Mesenchymal stem cell (in vitro differentiated cells and primary cell): ENCODE results near the gene IGF2BP1.
A peak's percentile ranks its signal among the peaks of the same experiment; 100 is the strongest.

Experiments used
- DNase-seq: peaks from one replicate; pipeline ENCODE4 v3.0.0-alpha.2; 2013
- H2AFZ ChIP-seq: one replicate; pipeline ENCODE4 v1.6.1; 2013; ENCODE audit warnings: low read depth, mild to moderate bottlenecking, control low read depth, inconsistent platforms, low read length, moderate library complexity
- H2AK5ac ChIP-seq: 2 replicates; pipeline ENCODE4 v1.6.1; 2013; ENCODE audit warnings: low read length, moderate library complexity, mild to moderate bottlenecking, inconsistent platforms; ENCODE audit not compliant: severe bottlenecking
- H2BK120ac ChIP-seq: one replicate; pipeline ENCODE4 v1.6.1; 2013; ENCODE audit warnings: low read depth, mild to moderate bottlenecking, inconsistent platforms, low read length, moderate library complexity
- H2BK12ac ChIP-seq, 2 experiments: one replicate each; pipeline ENCODE4 v1.6.1; 2013; ENCODE audit warnings: inconsistent platforms in 2 of 2, low read length in 2 of 2, mild to moderate bottlenecking in 2 of 2, moderate library complexity in 2 of 2, control low read depth in 1 of 2
- H2BK15ac ChIP-seq: one replicate; pipeline ENCODE4 v1.6.1; 2013; ENCODE audit warnings: mild to moderate bottlenecking, low read depth, inconsistent platforms; ENCODE audit not compliant: poor library complexity, severe bottlenecking
- H2BK5ac ChIP-seq: 2 replicates; pipeline ENCODE4 v1.6.1; 2013; ENCODE audit warnings: low read depth, mild to moderate bottlenecking, low read length, control low read depth, inconsistent platforms; ENCODE audit not compliant: poor library complexity, severe bottlenecking
- H3K14ac ChIP-seq, 2 experiments: one replicate each; pipeline ENCODE4 v1.6.1; 2013; ENCODE audit warnings: inconsistent platforms in 2 of 2, low read length in 2 of 2, control low read depth in 1 of 2, mild to moderate bottlenecking in 1 of 2, moderate library complexity in 1 of 2
- H3K18ac ChIP-seq, 2 experiments: one replicate each; pipeline ENCODE4 v1.6.1; 2013; ENCODE audit warnings: inconsistent platforms in 2 of 2, low read length in 2 of 2, control low read depth in 1 of 2, low read depth in 1 of 2, mild to moderate bottlenecking in 1 of 2
- H3K23ac ChIP-seq, 2 experiments: one replicate each; pipeline ENCODE4 v1.6.1; 2013; ENCODE audit warnings: inconsistent platforms in 2 of 2, low read length in 2 of 2, mild to moderate bottlenecking in 2 of 2, moderate library complexity in 2 of 2, control low read depth in 1 of 2
- H3K27ac ChIP-seq: 2 replicates; pipeline ENCODE4 v1.5.1; 2013; ENCODE audit warnings: mild to moderate bottlenecking, moderate library complexity, low read length, control low read depth, inconsistent platforms; ENCODE audit not compliant: poor library complexity, severe bottlenecking
- H3K27me3 ChIP-seq, 2 experiments: 2 replicates each; pipeline versions ENCODE4 v1.6.1 to v1.7.0; 2013; ENCODE audit warnings: low read length in 2 of 2, mild to moderate bottlenecking in 2 of 2, moderate library complexity in 2 of 2, control low read depth in 1 of 2, inconsistent platforms in 1 of 2; ENCODE audit not compliant: control insufficient read depth in 1 of 2, insufficient read depth in 1 of 2
- H3K36me3 ChIP-seq, 2 experiments: 2 replicates each; pipeline versions ENCODE4 v1.6.1 to v1.7.0; 2013; ENCODE audit warnings: low read length in 2 of 2, control low read depth in 1 of 2, inconsistent platforms in 1 of 2, low read depth in 1 of 2, mild to moderate bottlenecking in 1 of 2; ENCODE audit not compliant: insufficient read depth in 2 of 2, control insufficient read depth in 1 of 2
- H3K4ac ChIP-seq, 2 experiments: one replicate each; pipeline ENCODE4 v1.6.1; 2013; ENCODE audit warnings: inconsistent platforms in 2 of 2, low read length in 2 of 2, mild to moderate bottlenecking in 2 of 2, moderate library complexity in 2 of 2, control low read depth in 1 of 2, low read depth in 1 of 2
- H3K4me1 ChIP-seq: 2 replicates; pipeline ENCODE4 v1.6.1; 2013; ENCODE audit warnings: low read depth, low read length, control low read depth; ENCODE audit not compliant: control insufficient read depth, insufficient read depth
- H3K4me2 ChIP-seq: 2 replicates; pipeline ENCODE4 v1.6.1; 2013; ENCODE audit warnings: low read length, mild to moderate bottlenecking, inconsistent platforms; ENCODE audit not compliant: poor library complexity, severe bottlenecking
- H3K4me3 ChIP-seq, 2 experiments: 2 replicates each; pipeline versions ENCODE4 v1.5.1 to v1.7.0; 2013; ENCODE audit warnings: low read length in 2 of 2, mild to moderate bottlenecking in 2 of 2, control low read depth in 1 of 2, low read depth in 1 of 2; ENCODE audit not compliant: insufficient read depth in 1 of 2
- H3K79me1 ChIP-seq: replicated peaks from 2 replicates; pipeline ENCODE4 v1.6.1; 2013; ENCODE audit warnings: mild to moderate bottlenecking, control low read depth, low read length, inconsistent platforms; ENCODE audit not compliant: poor library complexity, severe bottlenecking
- H3K9ac ChIP-seq: 2 replicates; pipeline ENCODE4 v1.7.0; 2013; ENCODE audit warnings: mild to moderate bottlenecking, low read length, moderate library complexity
- H3K9me3 ChIP-seq: 2 replicates; pipeline ENCODE4 v1.7.0; 2013; ENCODE audit warnings: mild to moderate bottlenecking, low read length; ENCODE audit not compliant: control insufficient read depth
- H4K8ac ChIP-seq: one replicate; pipeline ENCODE4 v1.6.1; 2013; ENCODE audit warnings: inconsistent platforms, mild to moderate bottlenecking, low read length, moderate library complexity
- H4K91ac ChIP-seq: one replicate; pipeline ENCODE4 v1.6.1; 2013; ENCODE audit warnings: mild to moderate bottlenecking, low read length, inconsistent platforms
- WGBS: methylation state at CpG from one replicate; pipeline ENCODE4 v1.1.7; 2013; ENCODE audit warnings: mixed read lengths; 5-methylcytosine and 5-hydroxymethylcytosine counted together

IGF2BP1 gene

GRCh38 chr17:49063652-49064051 is 66.5 kb downstream of the IGF2BP1 start:
- no peak overlapping the region for H2AFZ ChIP-seq
- DNase-seq, result no peak
- H3K4me2 ChIP-seq, result no peak overlapping the region
- H2BK120ac ChIP-seq, result no peak overlapping the region
- no peak overlapping the region for H3K9ac ChIP-seq
- no peak overlapping the region for H3K23ac ChIP-seq
- no peak overlapping the region for H3K14ac ChIP-seq
- H2BK12ac ChIP-seq, result no peak overlapping the region
- H3K79me1 ChIP-seq, result no peaks in the 10 kb centered on the region
- no peak overlapping the region for H4K91ac ChIP-seq
- no peak overlapping the region for H2BK15ac ChIP-seq
- no peak overlapping the region for H3K4me3 ChIP-seq
- 93% methylated on average over 1 of the region's 2 CpGs for WGBS
- no peak overlapping the region for H3K27ac ChIP-seq
- no peak overlapping the region for H2BK5ac ChIP-seq
- no peak overlapping the region for H2AK5ac ChIP-seq
- H3K18ac ChIP-seq, result no peak overlapping the region
- H3K36me3 ChIP-seq, result no peaks in the 10 kb centered on the region
- H3K27me3 ChIP-seq, result peaks cover 0 to 6% of the 10 kb centered on the region in 2 experiments
- H4K8ac ChIP-seq, result no peak overlapping the region
- H3K9me3 ChIP-seq, result no peaks in the 10 kb centered on the region
- no peak overlapping the region for H3K4ac ChIP-seq
- H3K4me1 ChIP-seq, result peaks cover 4% of the 10 kb centered on the region

- H3K4me2 ChIP-seq, result no peak overlapping the region
- no peak overlapping the region for H3K14ac ChIP-seq
- no peaks in the 10 kb centered on the region for H3K79me1 ChIP-seq
- no peak overlapping the region for H3K18ac ChIP-seq
- H3K4me3 ChIP-seq, result no peak overlapping the region
- no peak overlapping the region for H4K91ac ChIP-seq
- no peak overlapping the region for H3K4ac ChIP-seq
- no peak overlapping the region for H2AFZ ChIP-seq
- H3K27me3 ChIP-seq, result peaks cover 0 to 9% of the 10 kb centered on the region in 2 experiments
- DNase-seq, result no peak
- no peak overlapping the region for H2AK5ac ChIP-seq
- H3K9ac ChIP-seq, result no peak overlapping the region
- H3K36me3 ChIP-seq, result no peaks in the 10 kb centered on the region
- no peaks in the 10 kb centered on the region for H3K9me3 ChIP-seq
- no peak overlapping the region for H2BK5ac ChIP-seq
- no peak overlapping the region for H2BK15ac ChIP-seq
- peak overlapping the region; percentile 52 for H4K8ac ChIP-seq
- H2BK120ac ChIP-seq, result no peak overlapping the region
- H2BK12ac ChIP-seq, result peak overlapping the region in 1 of 2 experiments; percentile 49
- H3K4me1 ChIP-seq, result peaks cover 2% of the 10 kb centered on the region
- WGBS, result 78% methylated on average over 8 of the region's 8 CpGs
- H3K27ac ChIP-seq, result no peak overlapping the region
- H3K23ac ChIP-seq, result no peak overlapping the region
These were observed 70.0 kb downstream of the IGF2BP1 start for GRCh38 chr17:49067163-49067562.

- Histone ChIP-seq H2BK120ac (no peak overlapping the region), H3K4me2 (no peak overlapping the region), H3K14ac (no peak overlapping the region), H3K9ac (no peak overlapping the region), H2AK5ac (no peak overlapping the region), H3K9me3 (no peaks in the 10 kb centered on the region), H3K27me3 (peaks cover 0 to 9% of the 10 kb centered on the region in 2 experiments), H3K36me3 (no peaks in the 10 kb centered on the region), H3K23ac (no peak overlapping the region), H3K27ac (no peak overlapping the region), H2BK15ac (no peak overlapping the region), H2BK5ac (no peak overlapping the region), H3K4me1 (peaks cover 2% of the 10 kb centered on the region), H3K4me3 (no peak overlapping the region), H4K8ac (no peak overlapping the region), H4K91ac (no peak overlapping the region), H3K4ac (peak overlapping the region in 1 of 2 experiments; percentile 90), H2AFZ (no peak overlapping the region), H2BK12ac (peak overlapping the region in 1 of 2 experiments; percentile 42), H3K79me1 (no peaks in the 10 kb centered on the region), H3K18ac (peak overlapping the region in 1 of 2 experiments; percentile 50)
- peak; percentile 26 for DNase-seq
- WGBS, result 97% methylated on average over 2 of the region's 2 CpGs
These were observed 72.5 kb downstream of the IGF2BP1 start for GRCh38 chr17:49069585-49070273.

- Histone ChIP-seq H4K91ac (no peak overlapping the region), H2AK5ac (no peak overlapping the region), H3K4ac (no peak overlapping the region), H3K4me2 (no peak overlapping the region), H2BK12ac (peak overlapping the region in 1 of 2 experiments; percentile 6), H2BK120ac (no peak overlapping the region), H2BK15ac (no peak overlapping the region), H3K23ac (no peak overlapping the region), H2AFZ (no peak overlapping the region), H2BK5ac (no peak overlapping the region), H3K27me3 (peaks cover 0 to 9% of the 10 kb centered on the region in 2 experiments), H3K9me3 (no peaks in the 10 kb centered on the region), H3K79me1 (no peaks in the 10 kb centered on the region), H4K8ac (no peak overlapping the region), H3K27ac (no peak overlapping the region), H3K18ac (peak overlapping the region in 1 of 2 experiments; percentile 2), H3K4me1 (peaks cover 2% of the 10 kb centered on the region), H3K36me3 (no peaks in the 10 kb centered on the region), H3K9ac (no peak overlapping the region), H3K4me3 (no peak overlapping the region), H3K14ac (no peak overlapping the region)
- DNase-seq, result peak; percentile 74
- 4% methylated on average over 1 of the region's 1 CpG for WGBS
These were observed 73.9 kb downstream of the IGF2BP1 start for GRCh38 chr17:49071106-49071505.
